Glomerular endothelial cell (primary cell): ENCODE data around the gene FCN2. TPM values are rescaled to one million over a fixed set of nuclear protein-coding genes. Genes with fewer than 3 reads are reported as not detected.

Experiments
- DNase-seq: peaks from one replicate; pipeline ENCODE4 v3.0.0-alpha.2; 2011; ENCODE audit warnings: low read depth, low spot score; ENCODE audit errors: extremely low read depth
- total RNA-seq: library from RNA; depleted of rRNA; stranded (reverse); fragments of >200 nt; gene quantifications from 2 replicates; pipeline ENCODE4 v1.2.3, GENCODE V29; 2015

Gene FCN2
- total RNA-seq, 1 donor from 2014 or later, result not detected

DNA sequence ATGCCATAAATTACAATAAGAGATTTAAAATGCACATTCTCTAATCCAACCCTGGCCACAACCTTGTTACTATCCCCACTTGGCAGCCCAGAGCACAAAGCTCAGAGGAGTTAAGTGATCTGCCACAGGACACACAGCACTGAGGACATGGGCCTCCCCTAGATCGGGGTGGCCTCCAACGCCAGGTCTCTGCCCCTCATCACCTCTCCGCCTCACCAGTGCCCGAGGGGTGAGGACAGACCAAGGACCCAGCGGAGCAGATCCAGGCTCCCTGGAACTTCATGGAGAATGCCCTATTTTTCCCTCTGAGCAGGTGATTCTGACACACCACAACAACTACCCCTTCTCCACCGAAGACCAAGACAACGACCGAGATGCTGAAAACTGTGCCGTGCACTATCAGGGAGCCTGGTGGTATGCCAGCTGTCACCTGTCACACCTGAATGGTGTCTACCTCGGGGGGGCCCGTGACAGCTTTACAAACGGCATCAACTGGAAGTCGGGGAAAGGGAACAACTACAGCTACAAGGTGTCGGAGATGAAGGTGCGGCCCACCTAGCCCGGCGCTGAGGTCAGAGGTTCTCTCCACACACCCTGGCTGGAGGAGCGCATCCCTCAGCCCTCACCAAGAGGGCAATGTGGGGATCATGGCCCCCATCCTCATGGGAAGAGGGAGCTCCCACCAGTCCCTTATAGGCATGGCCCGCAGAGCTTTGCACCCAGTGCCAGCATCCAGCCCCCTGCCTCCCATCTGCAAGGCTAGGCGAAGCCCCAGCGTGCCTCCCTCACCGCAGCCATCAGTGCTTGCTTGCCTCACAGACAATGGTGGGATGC, 12.5 kb upstream of the FCN2 start:
- DNase-seq, result no peak

DNA sequence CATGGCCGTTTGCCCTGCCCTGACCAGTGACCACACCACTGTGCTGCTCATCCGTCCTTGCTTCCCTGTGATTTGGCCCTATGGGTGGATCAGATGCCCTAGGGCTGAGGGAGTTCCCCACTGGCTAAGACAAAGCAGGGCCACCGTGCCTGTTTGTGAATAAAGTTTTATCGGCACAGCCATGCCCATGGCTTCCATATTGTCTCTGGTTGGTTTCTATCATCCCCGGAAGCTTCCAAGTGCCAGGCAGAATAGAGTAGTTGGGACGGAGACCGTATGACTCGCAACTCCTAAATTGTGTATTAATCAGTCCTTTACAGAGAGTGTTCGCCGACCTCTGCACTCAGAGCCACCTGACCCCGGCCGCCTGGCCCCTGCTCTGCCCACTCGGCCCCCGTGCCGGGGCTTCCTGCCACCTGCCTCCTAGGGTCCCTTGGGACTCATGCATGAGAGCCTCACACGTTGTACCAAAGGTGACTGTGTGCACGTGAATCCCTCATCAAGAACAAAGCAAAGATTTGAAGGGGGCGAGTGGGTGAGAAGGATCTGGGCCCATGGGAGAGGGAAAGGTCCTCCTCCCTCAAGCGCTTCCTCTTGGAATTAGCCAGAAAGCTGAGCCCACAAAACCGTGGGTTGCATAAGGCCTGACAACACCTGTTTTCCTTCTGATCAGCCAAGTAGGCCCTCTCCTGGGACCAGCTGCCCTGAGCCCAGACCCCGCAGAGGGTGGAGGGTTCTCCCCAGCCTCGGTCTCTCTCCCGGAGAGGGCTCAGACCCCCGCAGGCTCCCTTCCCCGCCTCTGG, 11.7 kb upstream of the FCN2 start:
- DNase-seq, result no peak

DNA sequence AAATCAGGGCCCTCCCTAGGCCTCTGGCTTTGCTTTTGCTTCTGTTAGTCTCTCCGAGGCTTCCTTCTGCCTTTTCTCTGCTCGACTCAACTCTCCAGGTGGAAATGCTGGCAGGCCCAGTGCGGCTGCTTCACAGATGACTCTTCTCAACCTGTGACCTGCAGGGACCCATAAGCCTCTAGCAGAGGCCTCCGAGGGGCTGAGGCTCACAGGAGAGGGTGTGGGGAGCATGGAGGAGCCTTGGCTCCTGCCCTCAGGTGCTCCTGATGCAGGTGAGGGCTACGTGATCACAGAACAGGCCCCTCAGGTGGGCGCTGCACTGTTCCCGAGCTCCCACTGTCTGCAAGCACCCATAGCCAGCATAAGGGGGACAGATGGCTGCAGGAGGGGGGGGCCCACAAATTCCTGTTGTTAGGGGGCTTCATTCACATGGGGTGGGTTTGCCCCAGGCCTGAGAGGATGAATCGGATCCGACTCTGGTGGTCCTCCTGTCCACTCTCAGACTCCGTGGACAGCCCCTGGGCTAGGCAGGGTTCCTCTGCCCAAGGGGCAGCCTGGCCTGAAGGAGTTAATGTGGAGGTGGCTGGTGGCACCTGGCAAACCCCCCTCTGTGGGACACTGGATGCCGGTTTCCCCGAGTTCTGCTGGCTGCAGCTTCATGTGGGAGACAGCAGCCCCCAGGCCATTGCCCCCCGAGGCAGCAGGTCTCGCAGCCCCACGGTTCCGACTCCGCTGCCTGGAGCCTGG, 10.9 kb upstream of the FCN2 start:
- DNase-seq, result no peak

DNA sequence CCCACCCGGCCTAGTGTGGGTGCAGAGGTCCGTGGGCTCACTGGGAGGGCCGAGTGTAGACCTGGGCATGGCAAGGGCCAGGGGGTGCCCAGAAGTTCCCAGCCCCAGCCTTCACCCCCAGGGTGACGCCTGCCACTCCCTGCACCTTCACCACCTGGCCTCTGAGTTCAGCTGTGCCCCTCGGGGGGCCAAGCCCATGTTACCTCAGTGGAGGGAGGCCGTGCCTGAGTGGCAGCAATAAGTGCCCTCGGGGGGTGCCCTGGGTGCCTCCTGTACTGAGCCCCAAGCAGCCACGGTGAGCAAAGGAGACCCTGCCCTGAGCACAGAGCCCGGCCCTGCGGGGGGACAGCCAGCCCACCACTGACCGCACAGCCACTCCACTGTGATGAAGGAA, 10.3 kb upstream of the FCN2 start:
- DNase-seq, result no peak

DNA sequence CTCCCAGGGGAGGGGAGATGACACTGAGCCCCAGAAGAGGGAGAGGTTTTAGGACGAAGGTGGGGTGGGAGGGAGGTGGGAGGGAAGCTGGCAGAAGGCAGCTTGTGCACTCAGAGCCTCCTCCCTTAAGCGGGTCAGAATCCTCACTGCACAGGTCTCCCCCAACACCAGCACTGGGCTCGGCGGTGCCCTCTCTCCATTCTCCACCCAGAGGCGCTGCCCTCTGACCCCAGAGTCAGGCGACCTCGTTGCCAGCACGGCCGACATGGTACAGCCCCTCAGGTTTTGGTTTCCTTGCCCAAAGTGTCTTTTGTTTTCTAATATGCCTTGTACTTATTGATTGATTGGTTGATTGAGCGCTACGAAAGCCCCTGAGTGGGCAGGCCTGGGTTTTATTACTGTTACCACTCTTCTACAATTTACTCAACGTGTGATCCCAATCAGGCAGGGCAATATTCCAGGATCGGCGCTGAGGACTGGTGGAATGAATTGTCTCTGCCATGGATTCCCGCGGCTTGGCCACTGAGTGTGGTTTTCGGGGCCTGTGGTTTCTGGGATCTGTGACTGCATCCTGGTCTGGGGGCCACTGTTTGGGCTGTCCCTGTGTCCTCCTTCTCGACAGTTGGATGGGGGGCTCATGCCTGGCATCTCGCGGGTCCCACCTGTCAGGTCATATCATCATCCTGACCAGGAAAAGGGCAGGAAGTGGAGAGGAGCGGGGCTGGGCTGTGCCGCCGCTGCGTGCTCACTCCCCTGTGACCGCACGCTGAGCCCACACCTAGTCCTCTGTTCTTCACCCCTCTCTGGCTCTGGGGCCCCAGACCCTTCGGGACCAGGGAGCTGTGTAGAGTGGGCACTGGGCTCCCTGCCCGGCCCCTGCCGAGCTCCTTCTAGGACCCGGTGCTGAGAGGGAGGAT, 9.6 kb upstream of the FCN2 start:
- DNase-seq, result no peak

GRCh38 chr9:134871697-134872340, 8.8 kb upstream of the FCN2 start:
- no peak for DNase-seq

GRCh38 chr9:134872482-134873231, 8.0 kb upstream of the FCN2 start:
- DNase-seq, result no peak

DNA sequence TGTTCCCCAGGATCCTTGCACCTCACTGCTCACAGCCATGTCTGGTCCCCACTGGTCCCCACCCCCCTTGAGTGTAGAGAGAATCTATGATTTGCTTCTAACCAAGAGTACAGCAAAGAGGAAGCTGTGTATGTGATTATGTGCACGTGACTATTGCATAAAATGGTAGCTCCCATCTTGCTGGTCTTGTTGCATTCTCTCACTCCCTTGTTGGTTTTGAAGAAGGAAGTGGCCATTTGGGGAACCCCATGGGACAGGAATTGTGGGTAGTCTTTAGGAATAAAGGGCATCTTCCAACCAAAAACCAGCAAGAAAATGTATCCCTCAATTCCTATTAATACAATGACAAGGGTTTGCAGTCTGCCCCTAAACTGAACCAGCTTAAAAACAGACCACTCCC, 5.2 kb upstream of the FCN2 start:
- DNase-seq, result no peak

- no peak for DNase-seq
These were observed 3.1 kb upstream of the FCN2 start for GRCh38 chr9:134877541-134877940.

DNA sequence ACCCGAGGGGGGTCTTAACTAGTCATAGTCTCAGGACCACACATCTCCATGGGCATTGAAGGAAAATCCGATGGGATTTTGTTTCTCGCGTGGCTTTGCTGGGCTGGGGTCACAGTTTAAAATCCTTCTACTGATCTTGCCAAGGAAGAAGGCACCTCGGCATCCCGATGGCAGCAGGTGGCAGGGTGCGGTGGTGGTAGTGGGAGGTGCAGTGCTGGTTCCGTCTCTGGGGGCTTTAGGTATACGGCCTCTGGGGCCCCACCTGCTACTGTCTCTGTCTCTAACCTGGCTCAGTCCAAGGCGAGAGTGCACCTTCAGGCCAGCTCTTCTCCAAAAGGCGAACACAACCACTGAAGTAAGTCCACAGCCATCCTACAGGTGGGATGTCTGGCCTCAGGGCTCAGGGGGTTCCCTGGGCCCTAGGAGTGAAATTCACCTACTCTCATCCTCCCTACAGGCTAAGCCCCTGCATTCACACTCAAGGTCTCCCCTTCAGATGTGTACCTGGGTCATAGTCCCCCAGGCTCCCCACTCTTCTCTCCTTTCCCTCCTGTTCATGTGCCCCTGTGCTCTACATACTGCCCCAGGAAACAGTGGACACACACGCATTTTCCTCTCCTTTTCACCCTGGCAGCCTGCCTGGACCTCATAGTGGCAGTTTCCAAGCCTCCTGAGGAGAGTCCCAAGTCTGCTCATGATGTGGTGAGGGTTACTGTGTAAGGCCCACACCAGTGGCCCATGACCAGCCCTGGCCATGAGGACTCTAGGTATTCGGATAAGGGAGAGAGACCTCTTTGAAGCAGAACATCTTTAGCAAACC, 736 bp upstream of the FCN2 start:
- DNase-seq, result no peak

DNA sequence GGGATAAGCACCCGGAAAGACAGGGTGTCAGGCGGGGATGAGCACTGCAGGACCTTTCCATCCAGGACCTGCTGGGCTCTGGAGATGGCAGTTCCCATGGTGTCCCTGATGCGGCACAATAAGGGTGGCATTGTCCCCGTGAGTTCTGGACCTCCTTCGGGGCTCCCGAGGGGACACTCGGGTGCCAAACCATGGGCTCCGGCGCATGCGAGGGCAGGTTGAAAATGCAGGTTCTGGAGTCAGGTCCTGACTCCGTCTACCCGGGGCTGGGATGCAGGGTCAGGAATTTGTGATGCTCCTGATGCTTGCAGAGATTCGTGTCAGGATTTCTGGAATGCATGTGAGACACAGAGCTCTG, 682 bp downstream of the FCN2 start:
- DNase-seq, result no peak

- no peak for DNase-seq
These were observed 1.7 kb downstream of the FCN2 start for GRCh38 chr9:134882204-134882785.

DNA sequence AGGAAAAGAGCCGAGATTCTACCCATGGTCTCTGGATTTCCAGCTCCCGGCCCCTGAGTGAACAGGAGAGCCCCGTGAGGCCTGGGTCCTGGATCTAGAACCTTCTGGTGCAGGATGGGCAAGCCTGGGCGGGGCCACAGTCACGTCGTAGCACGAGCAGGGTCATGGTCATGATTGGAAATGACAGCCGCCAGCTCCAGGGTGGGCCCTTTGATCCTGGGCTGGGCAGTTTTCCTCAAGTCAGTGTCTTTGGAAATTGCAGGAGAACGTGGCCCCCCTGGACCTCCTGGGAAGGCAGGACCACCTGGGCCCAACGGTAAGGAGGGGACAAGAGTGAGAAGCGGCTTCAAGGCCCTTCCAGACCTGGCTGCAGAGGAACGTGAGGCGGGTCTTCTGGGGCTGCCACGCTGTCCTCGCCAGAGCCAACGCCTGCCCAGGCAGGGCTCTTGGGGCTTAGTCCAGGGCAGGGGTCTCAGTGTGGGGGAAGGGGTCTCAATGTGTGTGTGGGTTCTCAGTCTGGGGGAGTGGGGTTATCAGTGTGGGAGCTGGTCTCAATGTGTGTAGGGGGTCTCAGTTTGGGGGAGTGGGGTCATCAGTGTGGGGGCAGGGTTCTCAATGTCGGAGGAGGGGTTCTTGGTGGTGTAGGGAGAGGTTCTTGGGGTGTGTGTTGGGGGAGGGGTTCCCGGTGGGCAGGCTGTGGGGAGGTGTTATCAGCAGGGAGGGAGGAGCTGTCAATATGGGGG, 2.6 kb downstream of the FCN2 start:
- DNase-seq, result no peak

DNA sequence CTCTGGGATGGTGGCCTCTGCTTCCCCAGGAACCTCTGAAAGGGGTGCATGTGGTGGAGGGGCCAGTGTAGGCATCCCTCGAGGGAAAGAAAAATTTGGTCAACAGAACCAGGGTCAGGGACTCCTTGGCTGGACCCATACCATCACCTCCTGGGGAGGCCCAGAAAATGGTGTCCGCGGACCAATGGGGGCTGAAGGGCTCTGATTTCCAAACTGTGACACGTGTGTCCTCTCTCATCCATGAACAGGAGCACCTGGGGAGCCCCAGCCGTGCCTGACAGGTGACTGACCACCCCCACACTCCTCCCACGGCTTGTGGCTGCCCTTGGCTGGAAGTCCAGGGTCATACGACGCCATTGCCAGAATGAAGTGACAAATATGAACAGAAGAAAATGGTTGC, 3.9 kb downstream of the FCN2 start:
- no peak for DNase-seq

- DNase-seq, result no peak
These were observed 4.5 kb downstream of the FCN2 start for GRCh38 chr9:134885001-134885678.

DNA sequence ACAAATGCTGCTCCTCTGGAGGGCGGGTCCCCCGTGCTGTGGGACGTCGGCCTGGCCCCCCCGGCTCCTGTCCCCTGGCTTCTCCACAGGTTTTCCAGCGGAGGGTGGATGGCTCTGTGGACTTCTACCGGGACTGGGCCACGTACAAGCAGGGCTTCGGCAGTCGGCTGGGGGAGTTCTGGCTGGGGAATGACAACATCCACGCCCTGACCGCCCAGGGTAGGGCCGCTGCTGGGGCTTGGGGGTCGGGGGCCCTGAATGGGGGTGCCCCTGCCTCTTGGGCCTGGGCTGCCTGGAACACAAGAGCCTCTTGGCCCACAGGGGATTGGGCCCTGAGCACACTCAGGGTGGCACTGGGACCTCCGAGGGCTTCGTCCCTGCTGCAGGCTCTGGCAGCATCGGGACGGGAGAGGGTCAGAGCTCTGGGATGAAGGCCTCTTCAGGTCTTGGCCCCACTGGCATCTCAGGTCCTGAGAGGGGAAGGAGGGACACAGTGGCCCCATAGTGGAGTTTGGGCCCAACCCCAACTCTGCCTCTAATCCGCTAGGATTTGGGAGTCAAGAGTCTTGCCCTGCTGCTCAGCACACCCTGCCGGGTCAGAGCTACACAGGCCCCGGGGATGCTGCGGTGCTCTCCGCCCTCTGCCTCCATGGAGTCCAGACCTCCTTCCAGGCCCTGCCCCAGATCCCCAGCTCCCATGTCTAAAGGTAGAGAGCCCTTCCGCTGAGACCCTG, 5.2 kb downstream of the FCN2 start:
- DNase-seq, result no peak
